ENCODE results near the gene OR2L2.

The OR2L2 gene

GRCh38 chr1:248015803-248016202, 14.1 kb upstream of the OR2L2 start:
- TF ChIP-seq CTCF (IDR thresholded peaks at IDR 0.05; ENCODE audit: low read depth, low read length) = no peak
- no peak for DNase-seq (ENCODE audit: extremely low read depth, low read depth)

- no peak for TF ChIP-seq CTCF (IDR thresholded peaks at IDR 0.05; ENCODE audit: low read depth, low read length)
- DNase-seq (ENCODE audit: extremely low read depth, low read depth) = no peak
Observed at GRCh38 chr1:248045209-248045608, 15.3 kb downstream of the OR2L2 start.

DNA sequence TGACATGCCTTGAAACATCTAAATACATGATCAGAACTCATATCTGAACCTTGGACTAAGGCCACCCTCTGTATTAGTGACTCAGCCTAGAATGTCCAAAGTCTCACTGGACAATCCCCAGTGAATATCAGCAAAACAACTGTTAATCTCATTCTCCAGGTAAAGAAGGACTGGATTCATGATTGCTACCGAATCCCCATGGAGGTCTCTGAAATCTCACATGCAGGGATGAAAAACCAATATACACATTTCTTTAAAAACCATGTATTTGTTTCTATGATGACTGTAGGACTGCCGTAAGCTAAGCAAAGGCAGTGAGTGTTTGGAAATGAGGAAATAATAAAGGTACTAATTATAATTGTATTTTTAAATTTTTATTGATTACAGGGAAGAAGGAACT, 16.7 kb downstream of the OR2L2 start, which contains the start of gene OR2L3:
Gene OR2L3 (plus strand): TSS at position 301 of the 400 bp plus-strand sequence. CDS start 13,846 bp downstream, outside the sequence.
- no peak for DNase-seq (ENCODE audit: extremely low read depth, low read depth)
- TF ChIP-seq CTCF (IDR thresholded peaks at IDR 0.05; ENCODE audit: low read depth, low read length) = no peak

GRCh38 chr1:248047008-248047407, 17.1 kb downstream of the OR2L2 start:
- no peak for TF ChIP-seq CTCF (IDR thresholded peaks at IDR 0.05; ENCODE audit: low read depth, low read length)
- no peak for DNase-seq (ENCODE audit: extremely low read depth, low read depth)

DNA sequence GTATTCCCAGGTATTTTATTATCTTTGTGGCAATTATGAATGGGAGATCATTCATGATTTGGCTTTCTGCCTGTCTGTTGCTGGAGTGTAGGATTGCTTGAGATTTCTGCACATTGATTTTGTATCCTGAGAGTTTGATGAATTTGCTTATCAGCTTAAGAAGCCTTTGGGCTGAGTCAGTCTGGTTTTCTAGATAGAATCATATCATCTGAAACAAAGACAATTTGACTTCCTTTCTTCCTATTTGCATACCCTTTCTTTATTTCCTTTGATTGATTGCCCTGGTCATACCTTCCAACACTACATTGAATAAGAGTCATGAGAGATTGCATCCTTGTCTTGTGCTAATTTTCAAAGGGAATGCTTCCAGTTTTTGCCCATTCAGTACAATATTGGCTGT, 24.8 kb downstream of the OR2L2 start:
- TF ChIP-seq CTCF (IDR thresholded peaks at IDR 0.05; ENCODE audit: low read depth, low read length) = no peak
- DNase-seq (ENCODE audit: extremely low read depth, low read depth) = no peak

DNA sequence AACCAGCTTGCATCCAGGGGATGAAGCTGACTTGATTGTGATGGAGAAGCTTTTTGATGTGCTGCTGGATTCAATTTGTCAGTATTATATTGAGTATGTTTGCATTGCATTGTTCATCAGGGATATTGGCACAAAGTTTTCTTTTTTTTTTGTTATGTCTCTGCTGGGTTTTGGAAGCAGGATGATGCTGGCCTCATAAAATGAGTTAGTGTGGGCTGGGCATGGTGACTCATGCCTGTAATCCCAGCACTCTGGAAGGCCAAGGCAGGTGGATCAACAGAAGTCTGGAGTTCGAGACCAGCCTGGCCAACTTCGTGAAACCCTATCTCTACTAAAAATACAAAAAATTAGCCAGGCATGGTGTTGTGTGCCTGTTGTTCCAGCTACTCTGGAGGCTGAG, 25.4 kb downstream of the OR2L2 start:
- no peak for DNase-seq (ENCODE audit: extremely low read depth, low read depth)
- TF ChIP-seq CTCF (IDR thresholded peaks at IDR 0.05; ENCODE audit: low read depth, low read length) = no peak

GRCh38 chr1:248065071-248065470, 35.2 kb downstream of the OR2L2 start:
- DNase-seq (ENCODE audit: extremely low read depth, low read depth) = no peak
- TF ChIP-seq CTCF (IDR thresholded peaks at IDR 0.05; ENCODE audit: low read depth, low read length) = no peak

Data from AG09319 (cell line).